ENCODE results near the gene KCTD5.

GRCh38 chr16:2701713-2702437 is 19.6 kb downstream of the KCTD5 start:
- TF ChIP-seq GATA1 (IDR thresholded peaks at IDR 0.05; ENCODE audit: low read depth, low read length) (no peak), POLR2A (IDR thresholded peaks at IDR 0.05; ENCODE audit: low read length) (no peak)
